ENCODE data around the gene IFITM2.

- TF ChIP-seq CTCF (IDR thresholded peaks at IDR 0.05; ENCODE audit: low read length) (no peak), EZH2 (optimal IDR thresholded peaks at IDR 0.05; ENCODE audit: low read depth, low read length) (no peak)
Measured at GRCh38 chr11:342328-342727, 34.7 kb downstream of the IFITM2 start.

All from MM.1S (cell line).